Right renal cortex interstitium (tissue), 3 donors: ENCODE measurements around the gene CATSPERZ. TPM values are rescaled to one million over a fixed set of nuclear protein-coding genes. Genes with fewer than 3 reads are reported as not detected.

ENCODE experiments used
- DNase-seq, 3 donors: peaks; one replicate each; pipeline ENCODE4 v3.0.0-alpha.2; 2013; ENCODE audit warnings: low read depth in 3 of 3, low spot score in 2 of 3
- polyA plus RNA-seq, 3 donors: library from polyadenylated mRNA; unstranded; fragments of 120-200 nt; gene quantifications; one replicate each; pipeline ENCODE4 v1.2.1, GENCODE V29; 2013; ENCODE audit not compliant: insufficient read length in 3 of 3

The CATSPERZ gene
- polyA plus RNA-seq, 3 donors: not detected

DNA sequence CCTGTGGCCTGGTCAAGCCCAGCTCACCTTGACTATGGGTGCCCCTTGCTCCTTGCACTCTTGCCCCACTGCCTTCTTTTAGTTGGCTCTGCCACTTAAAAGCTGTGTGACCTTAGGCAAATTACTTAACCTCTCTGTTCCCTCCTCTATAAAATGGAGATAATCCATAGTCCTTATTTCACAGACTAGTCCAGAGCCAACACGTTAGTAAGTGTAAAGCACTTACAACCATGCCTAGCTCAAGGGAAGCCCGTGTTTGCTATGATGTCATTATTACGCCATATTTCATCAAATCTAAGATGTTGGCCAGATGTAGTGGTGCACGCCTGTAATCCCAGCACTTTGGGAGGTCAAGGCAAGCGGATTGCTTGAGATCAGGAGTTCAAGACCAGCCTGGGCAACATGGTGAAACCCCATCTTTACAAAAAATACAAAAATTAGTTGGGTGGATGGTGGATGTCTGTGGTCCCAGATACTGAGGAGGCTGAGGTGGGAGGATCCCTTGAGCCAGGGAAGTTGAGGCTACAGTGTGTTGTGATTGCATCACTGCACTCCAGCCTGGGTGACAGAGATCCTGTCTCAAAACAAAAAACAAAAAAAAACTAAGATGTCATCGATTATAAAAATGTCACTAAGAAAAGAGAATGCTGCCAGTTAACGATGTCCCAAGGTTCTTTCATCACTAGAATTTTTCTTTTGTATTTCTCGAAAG lies 37.5 kb downstream of the CATSPERZ start:
- DNase-seq: no peak

- DNase-seq: no peak
Observed at GRCh38 chr11:64338716-64339115, 38.6 kb downstream of the CATSPERZ start.

GRCh38 chr11:64339286-64339685 lies 39.1 kb downstream of the CATSPERZ start:
- no peak for DNase-seq

DNA sequence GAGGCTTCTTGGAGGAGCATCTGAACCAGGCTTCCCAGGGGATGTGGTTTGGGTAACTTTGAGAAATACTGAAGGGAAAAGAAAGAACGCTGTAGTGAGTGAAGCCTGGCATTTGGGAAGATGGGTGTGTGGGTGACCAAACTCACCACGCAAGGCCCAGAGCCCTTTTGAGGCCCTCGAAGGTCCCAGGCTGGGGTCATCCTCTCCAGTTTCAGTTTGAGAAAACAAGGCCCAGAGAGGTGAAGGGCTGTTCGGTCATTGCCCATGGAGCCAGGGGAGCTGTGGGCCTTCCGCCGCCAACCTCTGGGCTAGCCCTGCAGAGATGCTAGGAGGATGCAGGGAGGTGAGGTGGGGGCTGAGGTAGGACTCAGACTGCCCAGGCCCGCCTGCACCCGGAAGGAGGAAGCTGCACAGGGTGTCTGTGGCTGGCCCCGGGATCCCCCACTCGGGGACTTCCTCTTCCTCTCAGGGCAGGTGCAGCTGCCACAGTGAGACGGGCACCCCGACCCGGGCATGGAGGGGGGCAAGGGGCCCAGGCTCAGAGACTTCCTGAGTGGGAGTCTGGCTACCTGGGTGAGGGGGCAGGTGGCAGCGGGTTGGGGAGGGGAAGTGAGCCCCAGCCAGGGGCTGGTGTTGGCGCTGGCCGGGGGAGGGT lies 39.7 kb downstream of the CATSPERZ start, which contains the start of gene CCDC88B:
TSS of gene CCDC88B (plus strand) at position 451 of the 655 bp plus-strand sequence. CDS start at position 514, 63 bp downstream.
- no peak for DNase-seq

- no peak for DNase-seq
Observed at GRCh38 chr11:64340671-64341335, 40.6 kb downstream of the CATSPERZ start.

DNA sequence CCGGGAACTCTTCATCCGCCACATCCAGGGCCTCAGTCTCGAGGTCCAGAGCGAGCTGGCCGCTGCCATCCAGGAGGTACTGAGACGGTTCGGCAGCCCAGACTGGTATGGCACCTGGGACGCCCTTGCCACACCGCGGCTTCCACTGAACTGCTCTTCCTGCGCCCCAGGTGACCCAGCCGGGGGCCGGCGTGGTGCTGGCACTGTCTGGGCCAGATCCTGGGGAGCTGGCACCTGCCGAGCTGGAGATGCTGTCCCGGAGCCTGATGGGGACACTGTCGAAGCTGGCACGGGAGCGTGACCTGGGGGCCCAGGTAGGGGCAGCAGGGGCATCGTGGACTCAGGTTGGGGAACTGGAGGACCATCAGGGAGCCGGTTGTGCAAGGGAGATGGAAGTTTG lies 41.3 kb downstream of the CATSPERZ start:
- no peak for DNase-seq

DNA sequence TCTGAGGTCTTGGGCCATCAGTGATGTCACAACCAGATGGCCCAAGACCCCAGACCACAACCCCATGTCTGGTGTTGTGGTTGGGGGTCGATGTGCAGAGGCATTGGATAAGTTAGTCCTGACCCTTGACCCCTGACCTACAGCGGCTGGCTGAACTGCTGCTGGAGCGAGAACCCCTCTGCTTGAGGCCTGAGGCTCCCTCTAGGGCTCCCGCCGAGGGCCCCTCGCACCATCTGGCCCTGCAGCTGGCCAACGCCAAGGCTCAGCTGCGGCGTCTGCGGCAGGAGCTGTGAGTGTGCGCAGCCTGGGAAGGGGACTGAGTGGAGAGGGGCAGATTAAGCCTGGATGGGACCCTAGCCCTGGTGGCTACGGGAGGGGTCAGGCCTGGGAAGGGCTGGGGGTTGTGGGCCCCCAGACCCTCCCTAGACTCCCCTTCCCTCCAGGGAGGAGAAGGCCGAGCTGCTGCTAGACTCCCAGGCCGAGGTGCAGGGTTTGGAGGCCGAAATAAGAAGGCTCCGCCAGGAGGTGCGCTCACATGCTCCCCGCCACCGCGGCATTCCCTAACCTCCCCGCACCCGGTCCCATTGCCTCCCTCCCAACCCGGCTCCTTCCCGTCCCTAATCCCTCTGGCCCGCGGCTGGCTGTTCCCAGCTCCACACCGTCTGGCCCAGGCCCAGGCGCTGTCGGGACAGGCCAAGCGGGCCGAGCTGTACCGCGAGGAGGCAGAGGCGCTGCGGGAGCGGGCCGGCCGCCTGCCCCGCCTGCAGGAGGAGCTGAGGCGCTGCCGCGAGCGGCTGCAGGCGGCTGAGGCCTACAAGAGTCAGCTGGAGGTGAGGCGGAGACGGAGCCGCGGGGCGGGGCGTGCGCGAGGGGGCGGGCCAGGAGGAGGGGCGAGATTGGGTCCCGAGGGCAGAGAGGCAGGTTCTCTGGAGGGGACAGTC lies 42.0 kb downstream of the CATSPERZ start:
- DNase-seq: no peak

GRCh38 chr11:64342869-64343745 lies 42.9 kb downstream of the CATSPERZ start:
- no peak for DNase-seq

DNA sequence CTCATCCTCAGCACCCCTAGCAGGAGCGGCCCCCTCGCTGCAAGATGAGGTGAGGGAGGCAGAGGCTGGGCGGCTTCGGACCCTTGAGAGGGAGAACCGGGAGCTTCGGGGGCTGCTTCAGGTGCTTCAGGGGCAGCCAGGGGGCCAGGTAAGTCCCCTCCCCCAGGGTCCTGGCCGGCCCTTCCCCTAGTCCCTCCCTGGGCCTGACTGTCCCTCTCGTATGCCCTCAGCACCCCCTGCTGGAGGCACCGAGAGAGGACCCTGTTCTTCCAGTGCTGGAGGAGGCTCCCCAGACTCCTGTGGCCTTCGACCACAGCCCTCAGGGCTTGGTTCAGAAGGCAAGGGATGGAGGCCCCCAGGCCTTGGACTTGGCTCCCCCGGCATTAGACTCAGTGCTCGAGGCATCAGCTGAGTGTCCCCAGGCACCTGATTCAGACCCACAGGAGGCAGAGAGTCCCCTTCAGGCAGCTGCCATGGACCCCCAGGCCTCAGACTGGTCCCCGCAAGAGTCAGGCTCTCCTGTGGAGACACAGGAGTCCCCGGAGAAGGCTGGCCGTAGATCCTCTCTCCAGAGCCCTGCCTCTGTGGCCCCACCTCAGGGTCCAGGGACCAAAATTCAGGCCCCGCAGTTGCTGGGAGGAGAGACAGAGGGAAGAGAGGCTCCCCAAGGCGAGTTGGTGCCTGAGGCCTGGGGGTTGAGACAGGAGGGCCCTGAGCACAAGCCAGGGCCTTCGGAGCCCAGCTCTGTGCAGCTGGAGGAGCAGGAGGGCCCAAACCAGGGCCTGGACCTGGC lies 43.8 kb downstream of the CATSPERZ start:
- no peak for DNase-seq

DNA sequence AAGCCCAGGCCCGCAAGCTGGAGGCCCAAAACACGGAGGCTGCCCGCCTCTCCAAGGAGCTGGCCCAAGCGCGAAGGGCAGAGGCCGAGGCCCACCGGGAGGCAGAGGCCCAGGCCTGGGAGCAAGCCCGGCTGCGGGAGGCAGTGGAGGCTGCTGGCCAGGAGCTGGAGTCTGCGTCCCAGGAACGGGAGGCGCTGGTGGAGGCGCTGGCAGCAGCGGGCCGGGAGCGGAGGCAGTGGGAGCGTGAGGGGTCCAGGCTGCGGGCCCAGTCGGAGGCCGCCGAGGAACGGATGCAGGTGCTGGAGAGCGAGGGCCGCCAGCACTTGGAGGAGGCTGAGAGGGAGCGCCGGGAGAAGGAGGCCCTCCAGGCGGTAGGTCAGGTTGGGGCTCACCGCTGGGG lies 44.6 kb downstream of the CATSPERZ start:
- no peak for DNase-seq

GRCh38 chr11:64347193-64347867 lies 47.2 kb downstream of the CATSPERZ start:
- DNase-seq: no peak

GRCh38 chr11:64348383-64349024 lies 48.3 kb downstream of the CATSPERZ start:
- DNase-seq: no peak

DNA sequence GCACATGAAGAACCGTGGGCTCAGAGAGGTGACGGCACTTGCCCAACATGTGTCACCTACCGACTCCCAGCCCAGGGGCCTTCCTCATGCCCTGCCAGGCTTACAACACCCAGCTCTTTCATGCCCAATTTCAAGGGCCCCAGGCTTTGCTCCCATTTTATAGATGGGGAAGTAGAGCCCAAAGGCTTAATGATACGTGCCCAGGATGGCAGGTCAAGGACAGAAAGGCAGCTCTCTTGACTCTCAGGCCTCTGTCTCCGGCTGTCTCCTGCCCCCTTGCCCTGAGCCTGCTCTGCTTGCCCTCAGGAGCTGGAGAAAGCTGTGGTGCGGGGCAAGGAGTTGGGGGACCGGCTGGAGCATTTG lies 48.8 kb downstream of the CATSPERZ start:
- DNase-seq: no peak

- no peak for DNase-seq
Observed at GRCh38 chr11:64349404-64349803, 49.2 kb downstream of the CATSPERZ start.

DNA sequence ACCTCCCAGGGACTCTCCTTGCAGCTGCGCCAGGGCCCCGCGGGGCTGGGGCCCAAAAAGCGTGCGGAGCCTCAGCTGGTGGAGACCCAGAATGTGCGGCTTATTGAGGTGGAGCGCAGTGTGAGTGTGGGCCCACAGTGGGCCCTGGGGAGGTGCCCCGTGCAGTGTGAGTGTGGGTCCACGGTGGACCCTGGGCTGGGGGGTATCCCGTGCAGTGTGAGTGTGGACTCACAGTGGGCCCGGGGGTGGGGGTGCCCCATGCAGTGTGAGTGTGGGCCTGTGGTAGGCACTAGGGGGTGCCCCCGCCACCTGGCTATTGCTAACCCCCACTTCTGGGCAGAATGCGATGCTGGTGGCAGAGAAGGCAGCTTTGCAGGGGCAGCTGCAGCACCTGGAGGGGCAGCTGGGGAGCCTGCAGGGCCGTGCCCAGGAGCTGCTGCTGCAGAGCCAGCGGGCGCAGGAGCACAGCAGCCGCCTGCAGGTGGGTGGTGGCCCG lies 51.0 kb downstream of the CATSPERZ start:
- no peak for DNase-seq

DNA sequence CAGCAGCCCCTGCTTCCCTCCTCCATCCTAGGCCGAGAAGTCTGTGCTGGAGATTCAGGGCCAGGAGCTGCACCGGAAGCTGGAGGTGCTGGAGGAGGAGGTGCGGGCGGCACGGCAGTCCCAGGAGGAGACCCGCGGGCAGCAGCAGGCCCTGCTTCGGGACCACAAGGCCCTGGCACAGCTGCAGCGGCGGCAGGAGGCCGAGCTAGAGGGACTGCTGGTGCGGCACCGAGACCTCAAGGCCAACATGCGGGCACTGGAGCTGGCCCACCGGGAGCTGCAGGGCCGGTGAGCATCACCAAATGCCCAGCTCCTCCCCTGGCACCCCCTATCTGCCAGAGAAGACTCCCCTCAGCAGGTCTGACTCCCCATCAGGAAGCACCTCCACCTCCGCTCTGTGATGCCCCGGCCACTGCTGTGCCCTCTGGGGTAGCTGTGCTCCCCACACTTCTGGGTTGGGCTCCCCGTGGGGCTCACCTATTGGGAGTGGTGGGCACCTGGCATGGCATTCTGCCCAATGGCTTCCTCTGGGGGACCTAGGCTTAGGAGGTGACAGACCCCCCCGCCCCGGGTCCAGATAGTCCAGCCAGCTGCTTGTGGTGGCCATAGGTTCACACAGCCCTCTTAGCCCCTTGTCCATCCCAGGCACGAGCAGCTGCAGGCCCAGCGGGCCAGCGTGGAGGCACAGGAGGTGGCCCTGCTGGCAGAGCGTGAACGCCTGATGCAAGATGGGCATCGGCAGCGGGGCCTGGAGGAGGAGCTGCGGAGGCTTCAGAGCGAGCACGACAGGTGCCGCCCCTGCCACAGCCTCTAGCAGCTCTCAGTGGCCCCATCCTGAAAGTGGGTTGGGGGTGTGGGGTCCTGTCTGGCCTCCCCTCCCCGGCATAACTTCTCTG lies 52.2 kb downstream of the CATSPERZ start:
- no peak for DNase-seq
